HEK293 (cell line): Measurements from ENCODE around the gene ZYG11B.

Experiments used
- CTCF ChIA-PET: fragments of 350-600 bp; formaldehyde crosslinking; extraction: SDS; loops from one replicate; lab custom pipeline; 2021; ENCODE audit warnings: antibody characterized with exemption; lab: Yijun Ruan, JAX
- POLR2A ChIA-PET: fragments of 300-600 bp; formaldehyde crosslinking; extraction: SDS; loops from one replicate; lab custom pipeline; 2020; ENCODE audit warnings: antibody characterized with exemption, inconsistent platforms; lab: Yijun Ruan, JAX
- H3K27ac ChIP-seq: fragments of 200-500 bp; sonication (Bioruptor generic); 2 replicates; pipeline ENCODE4 v1.5.1; 2014; ENCODE audit warnings: low read depth, low read length, control low read depth, inconsistent platforms; ENCODE audit errors: extremely low read depth
- H3K36me3 ChIP-seq, 2 experiments: fragments of 200-500 bp in 1 of 2; sonication (Bioruptor generic) in 1 of 2; 1 replicate in 1 of 2; 2 replicates in 1 of 2; pipeline ENCODE4 v1.5.1; 2014 to 2017; ENCODE audit warnings: inconsistent platforms in 2 of 2, low read length in 2 of 2; ENCODE audit not compliant: control insufficient read depth in 2 of 2, insufficient read depth in 1 of 2
- H3K4me1 ChIP-seq: fragments of 200-500 bp; sonication (Bioruptor generic); 2 replicates; pipeline ENCODE4 v1.5.1; 2014; ENCODE audit warnings: mild to moderate bottlenecking, low read length, inconsistent platforms; ENCODE audit not compliant: control insufficient read depth, insufficient read depth
- H3K4me3 ChIP-seq: 2 replicates; pipeline ENCODE4 v1.5.1; 2011; ENCODE audit warnings: low read depth, mild to moderate bottlenecking, control low read depth, low read length, moderate library complexity
- H3K9me3 ChIP-seq: fragments of 200-500 bp; sonication (Bioruptor generic); 2 replicates; pipeline ENCODE4 v1.5.1; 2014; ENCODE audit warnings: low read depth, low read length, inconsistent platforms; ENCODE audit not compliant: control insufficient read depth, insufficient read depth
- BCL11B ChIP-seq: fragments of 450-650 bp; formaldehyde crosslinking; IDR thresholded peaks from 2 replicates; pipeline ENCODE4 v1.5.1; 2016; ENCODE audit warnings: low read depth, missing biosample characterization, missing genetic modification characterization
- MYNN ChIP-seq: fragments of 450-650 bp; formaldehyde crosslinking; IDR thresholded peaks from 2 replicates; pipeline ENCODE4 v1.5.1; 2016; ENCODE audit warnings: missing biosample characterization, missing genetic modification characterization, borderline replicate concordance
- ZFHX2 ChIP-seq: fragments of 450-650 bp; formaldehyde crosslinking; conservative IDR thresholded peaks from 2 replicates; pipeline ENCODE4 v1.5.1; 2016; ENCODE audit warnings: missing biosample characterization, missing genetic modification characterization
- ZNF138 ChIP-seq: fragments of 450-650 bp; formaldehyde crosslinking; IDR thresholded peaks from 2 replicates; pipeline ENCODE4 v1.5.1; 2016; ENCODE audit warnings: missing biosample characterization, missing genetic modification characterization, borderline replicate concordance
- ZNF184 ChIP-seq: fragments of 450-650 bp; IDR thresholded peaks from 2 replicates; pipeline ENCODE4 v1.5.1; 2018; ENCODE audit warnings: missing biosample characterization, mild to moderate bottlenecking, missing genetic modification characterization
- ZNF19 ChIP-seq: fragments of 450-650 bp; formaldehyde crosslinking; IDR thresholded peaks from 2 replicates; pipeline ENCODE4; 2016; ENCODE audit warnings: missing biosample characterization, missing genetic modification characterization, low read depth
- ZNF211 ChIP-seq: fragments of 450-650 bp; formaldehyde crosslinking; IDR thresholded peaks from 2 replicates; pipeline ENCODE4 v1.5.1; 2016; ENCODE audit warnings: low read depth, missing biosample characterization, missing genetic modification characterization
- ZNF221 ChIP-seq: fragments of 450-650 bp; formaldehyde crosslinking; IDR thresholded peaks from 2 replicates; pipeline ENCODE4 v1.5.1; 2017; ENCODE audit warnings: missing biosample characterization, missing genetic modification characterization, borderline replicate concordance
- ZNF223 ChIP-seq: fragments of 450-650 bp; formaldehyde crosslinking; IDR thresholded peaks from 2 replicates; pipeline ENCODE4 v1.5.1; 2016; ENCODE audit warnings: missing biosample characterization, missing genetic modification characterization
- ZNF324 ChIP-seq: fragments of 450-650 bp; formaldehyde crosslinking; IDR thresholded peaks from 2 replicates; pipeline ENCODE4 v1.5.1; 2016; ENCODE audit warnings: missing biosample characterization, missing genetic modification characterization
- ZNF335 ChIP-seq: fragments of 450-650 bp; formaldehyde crosslinking; conservative IDR thresholded peaks from 2 replicates; pipeline ENCODE4 v1.5.1; 2016; ENCODE audit warnings: missing biosample characterization, missing genetic modification characterization
- ZNF585B ChIP-seq: fragments of 450-650 bp; formaldehyde crosslinking; IDR thresholded peaks from 2 replicates; pipeline ENCODE4 v1.5.1; 2016; ENCODE audit warnings: missing biosample characterization, missing genetic modification characterization
- ZNF600 ChIP-seq: fragments of 450-650 bp; formaldehyde crosslinking; IDR thresholded peaks from 2 replicates; pipeline ENCODE4 v1.5.1; 2016; ENCODE audit warnings: missing biosample characterization, missing genetic modification characterization
- ZNF623 ChIP-seq: fragments of 450-650 bp; formaldehyde crosslinking; IDR thresholded peaks from 2 replicates; pipeline ENCODE4 v1.5.1; 2016; ENCODE audit warnings: missing biosample characterization, missing genetic modification characterization
- ZSCAN30 ChIP-seq: fragments of 450-650 bp; IDR thresholded peaks from 2 replicates; pipeline ENCODE4 v1.5.1; 2018; ENCODE audit warnings: missing biosample characterization, mild to moderate bottlenecking, missing genetic modification characterization, moderate library complexity
- TF ChIP-seq, protein P1 (sequence below): fragments of 450-650 bp; formaldehyde crosslinking; IDR thresholded peaks from 2 replicates; pipeline ENCODE4 v1.5.1; 2016; ENCODE audit warnings: missing biosample characterization, missing genetic modification characterization
- TF ChIP-seq, protein P2 (sequence below): fragments of 450-650 bp; formaldehyde crosslinking; conservative IDR thresholded peaks from 2 replicates; pipeline ENCODE4 v1.5.1; 2016; ENCODE audit warnings: low read depth, missing biosample characterization, missing genetic modification characterization
- TF ChIP-seq, protein P3 (sequence below): fragments of 450-650 bp; formaldehyde crosslinking; IDR thresholded peaks from 2 replicates; pipeline ENCODE4 v1.5.1; 2016; ENCODE audit warnings: missing biosample characterization, missing genetic modification characterization, low read depth
- TF ChIP-seq, protein P4 (sequence below): fragments of 450-650 bp; formaldehyde crosslinking; IDR thresholded peaks from 2 replicates; pipeline ENCODE4 v1.5.1; 2016; ENCODE audit warnings: missing biosample characterization, missing genetic modification characterization

ZYG11B gene

DNA sequence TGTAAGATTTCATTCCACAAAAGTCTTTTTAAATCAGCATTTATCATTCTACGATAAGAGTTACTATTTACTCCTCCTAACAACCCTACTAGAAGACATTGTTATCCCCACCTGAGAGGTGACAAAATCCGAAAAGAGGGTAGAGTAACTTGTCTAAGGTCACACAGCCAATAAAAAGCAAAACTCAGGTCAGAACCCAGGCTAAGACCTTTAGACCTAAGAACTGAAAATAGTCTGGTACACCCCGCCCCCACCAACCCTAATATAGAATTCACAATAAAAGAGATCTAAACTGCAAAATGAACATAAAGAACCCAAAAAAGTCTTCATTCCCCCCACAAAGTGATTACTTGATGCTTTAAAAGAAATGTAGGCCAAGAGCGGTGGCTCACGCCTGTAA, 46.8 kb upstream of the ZYG11B start (continued):
- no peak for TF ChIP-seq ZNF19

DNA sequence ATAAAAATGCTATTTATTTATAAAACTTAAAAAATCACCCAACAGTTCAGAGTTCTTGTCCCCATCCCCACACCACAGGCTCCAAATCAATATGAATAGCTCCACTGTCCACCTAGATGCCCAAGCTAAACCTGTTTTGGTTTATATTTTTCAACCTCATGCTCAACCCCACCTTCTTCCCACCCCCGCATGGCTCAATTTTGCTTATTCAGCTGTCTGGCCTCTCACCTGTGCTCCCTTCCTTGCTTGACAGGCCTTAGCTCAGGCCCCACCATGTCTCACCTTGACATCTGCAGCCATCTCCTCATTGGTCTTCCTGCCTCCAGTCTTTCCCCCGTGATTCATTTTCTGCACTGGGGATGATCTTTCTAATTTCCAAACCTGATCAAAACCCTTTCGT, 45.9 kb upstream of the ZYG11B start:
- TF ChIP-seq MYNN (tag by site-specific recombination) (no peak), ZNF335 (tag by site-specific recombination) (no peak), ZNF324 (no peak), ZFHX2 (tag by site-specific recombination) (no peak), ZNF221 (tag by site-specific recombination) (no peak), ZSCAN30 (no peak), ZNF184 (tag by site-specific recombination) (no peak), ZNF211 (tag by site-specific recombination) (no peak), ZNF138 (no peak), ZNF623 (tag by site-specific recombination) (no peak), ZNF600 (no peak), BCL11B (tag by site-specific recombination) (no peak), ZNF223 (no peak), ZNF585B (tag by site-specific recombination) (no peak)
- TF ChIP-seq, protein P1, sequence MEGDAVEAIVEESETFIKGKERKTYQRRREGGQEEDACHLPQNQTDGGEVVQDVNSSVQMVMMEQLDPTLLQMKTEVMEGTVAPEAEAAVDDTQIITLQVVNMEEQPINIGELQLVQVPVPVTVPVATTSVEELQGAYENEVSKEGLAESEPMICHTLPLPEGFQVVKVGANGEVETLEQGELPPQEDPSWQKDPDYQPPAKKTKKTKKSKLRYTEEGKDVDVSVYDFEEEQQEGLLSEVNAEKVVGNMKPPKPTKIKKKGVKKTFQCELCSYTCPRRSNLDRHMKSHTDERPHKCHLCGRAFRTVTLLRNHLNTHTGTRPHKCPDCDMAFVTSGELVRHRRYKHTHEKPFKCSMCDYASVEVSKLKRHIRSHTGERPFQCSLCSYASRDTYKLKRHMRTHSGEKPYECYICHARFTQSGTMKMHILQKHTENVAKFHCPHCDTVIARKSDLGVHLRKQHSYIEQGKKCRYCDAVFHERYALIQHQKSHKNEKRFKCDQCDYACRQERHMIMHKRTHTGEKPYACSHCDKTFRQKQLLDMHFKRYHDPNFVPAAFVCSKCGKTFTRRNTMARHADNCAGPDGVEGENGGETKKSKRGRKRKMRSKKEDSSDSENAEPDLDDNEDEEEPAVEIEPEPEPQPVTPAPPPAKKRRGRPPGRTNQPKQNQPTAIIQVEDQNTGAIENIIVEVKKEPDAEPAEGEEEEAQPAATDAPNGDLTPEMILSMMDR (tag by site-specific recombination): no peak
- TF ChIP-seq, protein P2, sequence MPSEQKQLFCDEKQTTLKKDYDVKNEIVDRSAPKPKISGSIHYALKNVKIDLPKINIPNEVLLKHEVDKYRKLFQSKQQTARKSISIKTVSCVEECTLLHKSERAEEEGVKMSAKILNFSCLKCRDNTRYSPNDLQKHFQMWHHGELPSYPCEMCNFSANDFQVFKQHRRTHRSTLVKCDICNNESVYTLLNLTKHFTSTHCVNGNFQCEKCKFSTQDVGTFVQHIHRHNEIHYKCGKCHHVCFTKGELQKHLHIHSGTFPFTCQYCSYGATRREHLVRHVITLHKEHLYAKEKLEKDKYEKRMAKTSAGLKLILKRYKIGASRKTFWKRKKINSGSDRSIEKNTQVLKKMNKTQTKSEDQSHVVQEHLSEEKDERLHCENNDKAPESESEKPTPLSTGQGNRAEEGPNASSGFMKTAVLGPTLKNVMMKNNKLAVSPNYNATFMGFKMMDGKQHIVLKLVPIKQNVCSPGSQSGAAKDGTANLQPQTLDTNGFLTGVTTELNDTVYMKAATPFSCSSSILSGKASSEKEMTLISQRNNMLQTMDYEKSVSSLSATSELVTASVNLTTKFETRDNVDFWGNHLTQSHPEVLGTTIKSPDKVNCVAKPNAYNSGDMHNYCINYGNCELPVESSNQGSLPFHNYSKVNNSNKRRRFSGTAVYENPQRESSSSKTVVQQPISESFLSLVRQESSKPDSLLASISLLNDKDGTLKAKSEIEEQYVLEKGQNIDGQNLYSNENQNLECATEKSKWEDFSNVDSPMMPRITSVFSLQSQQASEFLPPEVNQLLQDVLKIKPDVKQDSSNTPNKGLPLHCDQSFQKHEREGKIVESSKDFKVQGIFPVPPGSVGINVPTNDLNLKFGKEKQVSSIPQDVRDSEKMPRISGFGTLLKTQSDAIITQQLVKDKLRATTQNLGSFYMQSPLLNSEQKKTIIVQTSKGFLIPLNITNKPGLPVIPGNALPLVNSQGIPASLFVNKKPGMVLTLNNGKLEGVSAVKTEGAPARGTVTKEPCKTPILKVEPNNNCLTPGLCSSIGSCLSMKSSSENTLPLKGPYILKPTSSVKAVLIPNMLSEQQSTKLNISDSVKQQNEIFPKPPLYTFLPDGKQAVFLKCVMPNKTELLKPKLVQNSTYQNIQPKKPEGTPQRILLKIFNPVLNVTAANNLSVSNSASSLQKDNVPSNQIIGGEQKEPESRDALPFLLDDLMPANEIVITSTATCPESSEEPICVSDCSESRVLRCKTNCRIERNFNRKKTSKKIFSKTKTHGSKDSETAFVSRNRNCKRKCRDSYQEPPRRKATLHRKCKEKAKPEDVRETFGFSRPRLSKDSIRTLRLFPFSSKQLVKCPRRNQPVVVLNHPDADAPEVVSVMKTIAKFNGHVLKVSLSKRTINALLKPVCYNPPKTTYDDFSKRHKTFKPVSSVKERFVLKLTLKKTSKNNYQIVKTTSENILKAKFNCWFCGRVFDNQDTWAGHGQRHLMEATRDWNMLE: no peak
- TF ChIP-seq, protein P3, sequence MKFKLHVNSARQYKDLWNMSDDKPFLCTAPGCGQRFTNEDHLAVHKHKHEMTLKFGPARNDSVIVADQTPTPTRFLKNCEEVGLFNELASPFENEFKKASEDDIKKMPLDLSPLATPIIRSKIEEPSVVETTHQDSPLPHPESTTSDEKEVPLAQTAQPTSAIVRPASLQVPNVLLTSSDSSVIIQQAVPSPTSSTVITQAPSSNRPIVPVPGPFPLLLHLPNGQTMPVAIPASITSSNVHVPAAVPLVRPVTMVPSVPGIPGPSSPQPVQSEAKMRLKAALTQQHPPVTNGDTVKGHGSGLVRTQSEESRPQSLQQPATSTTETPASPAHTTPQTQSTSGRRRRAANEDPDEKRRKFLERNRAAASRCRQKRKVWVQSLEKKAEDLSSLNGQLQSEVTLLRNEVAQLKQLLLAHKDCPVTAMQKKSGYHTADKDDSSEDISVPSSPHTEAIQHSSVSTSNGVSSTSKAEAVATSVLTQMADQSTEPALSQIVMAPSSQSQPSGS (tag by site-specific recombination): no peak
- TF ChIP-seq, protein P4, sequence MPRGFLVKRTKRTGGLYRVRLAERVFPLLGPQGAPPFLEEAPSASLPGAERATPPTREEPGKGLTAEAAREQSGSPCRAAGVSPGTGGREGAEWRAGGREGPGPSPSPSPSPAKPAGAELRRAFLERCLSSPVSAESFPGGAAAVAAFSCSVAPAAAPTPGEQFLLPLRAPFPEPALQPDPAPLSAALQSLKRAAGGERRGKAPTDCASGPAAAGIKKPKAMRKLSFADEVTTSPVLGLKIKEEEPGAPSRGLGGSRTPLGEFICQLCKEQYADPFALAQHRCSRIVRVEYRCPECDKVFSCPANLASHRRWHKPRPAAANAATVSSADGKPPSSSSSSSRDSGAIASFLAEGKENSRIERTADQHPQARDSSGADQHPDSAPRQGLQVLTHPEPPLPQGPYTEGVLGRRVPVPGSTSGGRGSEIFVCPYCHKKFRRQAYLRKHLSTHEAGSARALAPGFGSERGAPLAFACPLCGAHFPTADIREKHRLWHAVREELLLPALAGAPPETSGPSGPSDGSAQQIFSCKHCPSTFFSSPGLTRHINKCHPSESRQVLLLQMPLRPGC: no peak
- ChIA-PET POLR2A (no interaction called here), CTCF (no interaction called here)
- Histone ChIP-seq H3K4me3 (no peak overlapping the region), H3K9me3 (no peaks in the 10 kb centered on the region), H3K36me3 (peaks cover 7% of the 10 kb centered on the region in 2 experiments), H3K27ac (no peak overlapping the region), H3K4me1 (no peaks in the 10 kb centered on the region)
